HG03439 (cell line): ENCODE results near the gene ADGRB2.

ENCODE experiments used
- ATAC-seq: cut with Tn5 transposase; IDR thresholded peaks from one replicate; pipeline ENCODE4 v1.9.1; 2021; ENCODE audit warnings: mild to moderate bottlenecking, moderate library complexity; ENCODE audit not compliant: unreplicated experiment

The ADGRB2 gene

GRCh38 chr1:31764312-31765040, at the start of gene ADGRB2:
Gene ADGRB2 (minus strand): TSS chr1:31764340. CDS start chr1:31757221, 7,119 bp downstream.
- ATAC-seq = no peak

GRCh38 chr1:31812158-31812829, 48.2 kb upstream of the ADGRB2 start:
- ATAC-seq = no peak

- no peak for ATAC-seq
Measured at GRCh38 chr1:31811605-31812004, 47.5 kb upstream of the ADGRB2 start.

- ATAC-seq = no peak
Measured at GRCh38 chr1:31809698-31810097, 45.6 kb upstream of the ADGRB2 start.

- ATAC-seq = no peak
Measured at GRCh38 chr1:31807273-31808048, 43.3 kb upstream of the ADGRB2 start.

GRCh38 chr1:31805318-31805717, 41.2 kb upstream of the ADGRB2 start:
- no peak for ATAC-seq

- no peak for ATAC-seq
Measured at GRCh38 chr1:31804098-31804497, 40.0 kb upstream of the ADGRB2 start.

GRCh38 chr1:31803610-31804009, 39.5 kb upstream of the ADGRB2 start:
- no peak for ATAC-seq

GRCh38 chr1:31802190-31803150, 38.3 kb upstream of the ADGRB2 start:
- no peak for ATAC-seq

- no peak for ATAC-seq
Measured at GRCh38 chr1:31801458-31801857, 37.3 kb upstream of the ADGRB2 start.

- ATAC-seq = no peak
Measured at GRCh38 chr1:31800674-31800967, 36.5 kb upstream of the ADGRB2 start.

- no peak for ATAC-seq
Measured at GRCh38 chr1:31799895-31800673, 35.9 kb upstream of the ADGRB2 start.

- ATAC-seq = no peak
Measured at GRCh38 chr1:31799196-31799894, 35.2 kb upstream of the ADGRB2 start.

GRCh38 chr1:31798433-31799195, 34.5 kb upstream of the ADGRB2 start:
- no peak for ATAC-seq

- no peak for ATAC-seq
Measured at GRCh38 chr1:31798086-31798432, 33.9 kb upstream of the ADGRB2 start.

GRCh38 chr1:31797216-31797615, 33.1 kb upstream of the ADGRB2 start:
- no peak for ATAC-seq

GRCh38 chr1:31796707-31797106, 32.6 kb upstream of the ADGRB2 start:
- ATAC-seq = no peak

- ATAC-seq = no peak
Measured at GRCh38 chr1:31795801-31796621, 31.9 kb upstream of the ADGRB2 start.
